UCSD-AML1 (cell line): Measurements from ENCODE around the gene OGFR.
"Not testable (repeated sequence)": the region's sequence is repeated elsewhere in the genome, so short reads cannot be mapped to it uniquely, and the experiment has no call there.

Experiments
- DNase-seq: peaks from one replicate; lab custom pipeline; 2025; ENCODE audit not compliant: unreplicated experiment; lab: John Stamatoyannopoulos, UW

OGFR gene

DNA sequence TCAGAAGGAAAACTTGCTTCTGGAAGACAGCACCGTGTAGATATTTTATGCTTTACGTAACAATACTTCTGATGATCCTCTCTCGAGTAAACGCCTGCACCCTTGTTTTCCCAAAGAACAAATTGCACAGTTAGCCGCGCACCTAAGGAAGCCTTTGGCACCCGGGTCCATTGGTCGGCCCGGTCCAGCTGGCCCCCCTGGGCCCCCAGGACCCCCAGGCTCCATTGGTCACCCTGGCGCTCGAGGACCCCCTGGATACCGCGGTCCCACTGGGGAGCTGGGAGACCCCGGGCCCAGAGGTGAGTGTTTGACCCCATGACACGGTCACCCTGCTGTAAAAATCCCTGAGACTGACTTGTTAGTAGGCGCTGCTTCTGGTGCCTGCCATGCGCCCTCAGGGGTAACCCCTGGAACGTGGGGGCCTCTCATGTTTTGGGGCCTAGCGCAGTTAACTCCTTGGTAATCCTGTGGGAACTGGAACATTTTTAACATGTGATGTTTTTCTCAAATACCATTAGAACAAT lies 32.4 kb downstream of the OGFR start:
- no peak for DNase-seq

DNA sequence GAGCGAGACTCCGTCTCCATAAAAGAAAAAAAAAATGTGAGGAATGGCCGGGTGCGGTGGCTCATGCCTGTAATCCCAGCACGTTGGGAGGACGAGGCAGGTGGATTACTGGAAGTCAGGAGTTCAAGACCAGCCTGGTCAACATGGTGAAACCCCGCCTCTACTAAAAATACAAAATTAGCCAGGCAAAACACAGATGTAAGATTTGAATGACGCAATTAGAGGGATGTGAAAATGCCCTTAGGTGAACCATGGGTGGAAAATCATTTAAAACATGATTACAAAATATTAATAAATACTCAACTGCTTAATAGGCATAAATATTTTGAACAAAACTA lies 33.1 kb downstream of the OGFR start:
- no peak for DNase-seq

DNA sequence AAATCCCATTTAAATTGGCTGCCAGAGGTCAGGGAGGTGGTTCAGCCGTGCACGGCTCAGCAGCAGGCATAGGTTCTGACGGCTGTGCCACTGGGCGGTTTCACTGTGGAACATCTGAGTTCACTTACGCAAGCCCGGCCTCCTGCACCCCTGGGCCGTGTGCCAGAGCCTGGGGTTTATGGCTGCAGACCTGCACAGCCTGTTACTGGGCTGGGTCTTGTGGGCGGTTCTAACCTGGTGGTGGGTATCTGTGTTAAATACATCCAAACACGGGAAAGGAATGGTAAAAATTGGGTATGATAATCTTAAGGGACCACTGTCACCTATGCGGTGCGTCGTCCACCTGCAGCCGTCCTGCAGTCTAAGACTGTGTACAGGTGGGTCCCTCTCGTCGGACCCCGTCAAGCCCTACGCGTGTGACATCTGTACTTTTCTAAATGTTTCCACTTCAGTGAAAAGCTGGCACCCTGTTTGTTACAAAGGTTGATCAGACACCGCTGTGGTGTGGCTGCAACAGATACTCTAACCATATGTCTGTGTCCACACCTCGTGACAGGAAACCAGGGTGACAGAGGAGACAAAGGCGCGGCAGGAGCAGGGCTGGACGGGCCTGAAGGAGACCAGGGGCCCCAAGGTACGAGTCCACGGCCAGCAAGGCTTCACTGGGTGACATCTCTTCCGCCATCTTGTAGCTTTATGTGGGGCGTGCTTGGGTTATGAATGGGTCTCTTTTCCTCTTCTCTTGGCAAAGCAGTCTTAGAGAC lies 33.7 kb downstream of the OGFR start:
- DNase-seq, result no peak

DNA sequence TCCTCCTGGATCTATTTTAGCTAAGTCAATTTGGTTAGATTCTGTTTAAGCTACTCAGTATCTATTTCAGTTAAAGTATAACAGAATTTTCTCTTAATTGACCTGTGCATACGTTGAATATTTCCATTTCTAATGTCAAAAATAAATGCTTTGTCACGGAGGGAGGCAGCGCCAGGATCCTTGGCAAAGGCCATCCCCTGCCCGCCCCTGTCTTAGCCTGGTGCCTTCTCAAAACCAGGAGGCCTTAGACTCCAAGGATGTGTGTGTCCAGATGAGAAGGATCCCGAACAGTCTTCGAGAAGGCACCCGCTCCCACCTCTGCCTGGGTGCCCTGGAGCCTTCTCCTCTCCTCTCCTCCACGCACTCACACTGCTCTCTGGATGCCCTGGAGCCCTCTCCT lies 34.6 kb downstream of the OGFR start:
- no peak for DNase-seq

GRCh38 chr20:62839816-62840215 lies 35.2 kb downstream of the OGFR start:
- DNase-seq, result no peak

GRCh38 chr20:62840244-62841197 lies 35.9 kb downstream of the OGFR start:
- DNase-seq, result no peak

DNA sequence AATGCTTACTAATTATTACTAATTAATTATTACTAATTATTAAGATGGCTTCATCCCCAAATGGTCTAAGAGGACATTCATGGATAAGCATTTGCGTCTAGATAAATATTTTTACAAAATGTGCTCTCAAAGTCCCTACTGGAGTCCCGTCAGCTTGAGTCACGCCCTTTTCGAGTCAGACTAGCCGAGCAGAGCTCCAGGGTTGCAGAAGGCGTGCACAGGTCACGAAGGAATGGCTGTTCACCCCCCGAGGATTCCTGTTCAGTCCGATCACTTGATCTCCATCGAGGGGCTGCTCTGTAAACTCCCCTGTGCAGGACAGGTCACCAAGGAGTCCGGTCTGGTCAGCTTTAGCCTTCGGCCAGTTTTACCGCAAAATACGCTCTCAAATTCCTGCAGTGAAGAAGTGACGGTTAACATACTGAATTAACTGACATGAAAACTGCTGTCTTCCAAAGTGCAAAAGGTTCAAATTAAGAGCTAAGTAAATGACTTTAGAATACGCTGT lies 37.1 kb downstream of the OGFR start:
- DNase-seq, result no peak

DNA sequence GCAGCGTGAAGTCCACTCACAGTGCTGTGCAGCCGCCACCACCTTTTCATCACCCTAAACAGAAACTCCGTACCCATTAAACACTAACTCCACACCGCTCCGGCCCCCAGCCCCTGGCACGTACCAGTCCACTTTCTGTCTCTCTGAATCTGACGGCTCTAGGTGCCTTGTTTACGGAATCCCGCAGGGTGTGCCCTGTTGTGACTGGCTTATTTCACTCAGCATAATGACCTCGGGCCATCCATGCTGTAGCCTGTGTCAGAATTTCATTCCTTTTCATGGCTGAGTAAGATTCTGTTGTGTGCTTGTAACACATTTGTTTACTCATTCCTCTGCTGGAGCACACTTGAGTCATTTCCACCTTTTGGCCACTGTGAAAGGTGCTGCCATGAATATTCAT lies 39.0 kb downstream of the OGFR start:
- no peak for DNase-seq

DNA sequence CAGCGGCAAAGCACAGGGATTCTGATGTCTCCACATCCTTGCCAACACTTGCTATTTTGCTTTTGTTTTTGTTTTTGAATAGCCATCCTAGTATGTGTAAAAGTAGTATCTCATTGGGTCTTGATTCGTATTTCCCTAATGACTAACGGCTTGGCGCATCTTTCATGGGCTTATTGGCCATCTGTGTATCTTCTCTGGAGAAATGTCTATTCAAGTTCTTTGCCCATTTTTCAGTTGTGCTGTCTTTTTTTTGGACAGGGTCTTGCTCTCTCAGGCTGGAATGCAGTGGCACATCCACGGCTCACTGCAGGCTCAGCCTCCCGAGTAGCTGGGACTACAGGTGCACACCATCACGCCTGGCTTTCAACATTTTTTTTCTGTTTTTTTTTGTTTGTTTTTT lies 39.5 kb downstream of the OGFR start:
- DNase-seq, result no peak

DNA sequence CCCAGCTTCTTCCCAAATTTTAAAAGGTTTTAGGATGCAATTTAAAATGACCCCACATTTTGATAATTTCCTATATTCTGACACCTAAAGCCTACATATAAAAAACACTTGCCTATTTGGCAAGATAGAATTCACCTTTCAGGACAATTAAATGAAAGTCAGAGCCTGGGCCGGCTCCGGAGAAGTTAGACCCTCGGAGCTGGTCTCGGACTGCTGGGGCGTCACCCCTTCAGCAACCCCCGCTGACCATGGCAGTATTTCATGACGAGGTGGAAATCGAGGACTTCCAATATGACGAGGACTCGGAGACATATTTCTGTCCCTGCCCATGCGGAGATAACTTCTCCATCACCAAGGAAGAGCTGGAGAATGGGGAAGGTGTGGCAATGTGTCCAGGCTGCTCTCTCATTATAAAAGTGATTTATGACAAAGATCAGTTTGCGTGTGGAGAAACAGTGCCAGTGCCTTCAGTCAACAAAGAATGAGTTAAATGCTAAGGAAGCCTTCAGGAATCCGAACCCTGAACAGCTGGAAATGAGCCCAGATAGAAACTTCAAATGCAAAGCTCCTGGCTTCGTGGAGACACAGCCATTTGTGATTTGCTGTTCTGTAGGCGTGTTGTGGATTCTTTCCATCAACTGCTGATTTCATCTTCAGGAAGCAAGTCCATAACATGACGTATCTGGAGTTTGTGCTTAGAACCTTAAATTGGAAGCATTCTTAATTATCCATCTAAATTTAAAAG lies 41.0 kb downstream of the OGFR start:
- no peak for DNase-seq

DNA sequence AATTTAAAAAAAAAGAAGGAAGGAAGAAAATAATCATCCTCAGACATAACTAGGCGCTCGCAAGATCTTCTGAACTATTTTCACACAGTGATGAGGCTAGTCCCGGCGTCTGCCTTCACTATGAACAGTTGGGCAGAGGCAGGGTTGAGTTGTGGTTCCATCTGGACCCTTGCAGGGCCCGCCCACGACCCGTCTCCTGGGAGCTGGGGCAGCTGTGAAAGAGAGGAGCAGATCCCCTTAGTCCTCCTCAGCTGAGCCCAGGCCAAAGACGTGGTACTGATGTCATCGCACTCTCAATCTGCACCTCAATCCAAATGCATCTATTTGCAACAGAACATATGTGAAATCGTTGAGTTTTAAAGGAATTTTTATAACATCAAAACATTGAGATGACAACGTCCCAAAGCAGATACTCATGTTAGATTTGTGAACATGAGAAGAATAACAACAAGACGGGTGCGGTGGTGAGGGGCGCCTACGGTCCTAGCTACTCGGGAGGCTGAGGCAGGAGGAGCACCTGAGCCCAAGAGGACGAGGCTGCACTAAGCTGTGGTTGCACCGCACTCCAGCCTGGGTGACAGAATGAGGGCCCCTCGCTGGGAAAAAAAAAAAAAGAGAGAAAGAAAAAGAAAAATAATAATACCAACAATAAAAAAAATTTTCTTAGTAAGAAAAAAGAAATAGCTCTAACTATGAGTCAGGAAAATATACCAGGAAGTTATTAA lies 41.7 kb downstream of the OGFR start:
- DNase-seq, result no peak

- DNase-seq, result not testable (repeated sequence)
Observed at GRCh38 chr20:62848917-62849316, 44.3 kb downstream of the OGFR start.

DNA sequence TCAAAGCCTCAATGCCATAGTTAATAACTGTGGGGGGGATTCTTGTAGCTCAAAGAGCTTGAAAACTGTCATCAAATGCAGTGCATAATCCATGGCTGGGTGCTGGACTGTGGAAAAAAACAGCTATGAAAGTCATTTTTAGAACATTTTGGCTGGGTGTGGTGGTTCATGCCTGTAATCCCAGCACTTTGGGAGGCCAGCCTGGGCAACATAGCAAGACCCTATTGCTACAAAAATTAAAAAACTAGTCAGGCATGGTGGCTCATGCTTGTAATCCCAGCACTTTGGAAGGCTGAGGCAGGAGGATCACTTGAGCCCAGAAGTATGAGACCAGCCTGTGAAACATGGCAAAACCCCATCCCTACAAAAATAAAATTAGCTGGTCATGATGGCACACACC lies 44.8 kb downstream of the OGFR start:
- no peak for DNase-seq

DNA sequence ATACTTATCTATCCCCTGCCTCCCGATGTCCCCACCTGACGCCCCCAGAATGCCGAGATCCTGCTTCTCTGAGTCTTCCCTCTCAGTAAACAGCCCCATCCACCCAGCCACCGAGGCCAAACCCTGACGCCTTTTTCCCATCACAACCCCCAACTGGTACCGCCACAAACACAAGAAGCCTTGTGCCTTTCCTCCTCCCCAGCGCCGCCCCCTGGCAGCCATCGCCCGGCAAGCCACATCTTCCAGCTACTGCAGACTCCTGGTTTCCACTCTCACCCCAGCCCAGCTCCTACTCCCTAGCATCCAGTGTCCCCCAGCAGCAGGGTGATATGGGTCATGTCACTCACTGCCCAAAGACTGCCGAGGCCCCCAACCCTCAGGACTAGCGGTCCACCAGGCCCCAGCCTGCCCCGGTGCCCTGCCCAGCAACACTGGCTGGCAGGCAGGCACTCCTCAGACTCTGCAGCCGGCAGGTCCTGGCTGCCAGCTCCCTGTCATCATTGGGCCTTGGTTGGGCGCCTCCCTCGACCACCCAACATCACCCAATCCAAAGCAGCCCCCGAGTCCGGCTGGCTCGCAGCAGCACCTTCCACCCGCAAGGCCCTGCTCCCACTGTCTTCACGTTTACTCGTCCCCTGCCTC lies 45.8 kb downstream of the OGFR start:
- DNase-seq, result no peak

DNA sequence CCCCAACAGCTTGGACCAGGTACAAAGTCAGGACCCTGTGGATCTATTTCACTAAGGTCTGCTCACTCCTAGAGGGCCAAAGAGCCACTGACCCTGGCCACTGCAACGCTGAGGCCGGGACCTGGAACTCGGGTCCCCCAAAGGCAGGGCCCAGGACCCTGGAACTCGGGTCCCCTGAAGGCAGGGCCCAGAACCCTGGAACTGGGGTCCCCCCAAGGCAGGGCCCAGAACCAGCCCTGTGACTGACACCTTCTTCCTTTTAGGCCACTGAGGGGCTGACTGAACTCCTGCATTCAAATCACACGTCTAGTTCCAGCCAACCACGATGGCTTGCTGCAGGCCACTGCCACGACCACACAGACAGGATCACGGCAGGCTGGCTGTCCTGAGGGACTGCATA lies 47.6 kb downstream of the OGFR start:
- DNase-seq, result no peak

GRCh38 chr20:62852841-62853240 lies 48.2 kb downstream of the OGFR start:
- no peak for DNase-seq

DNA sequence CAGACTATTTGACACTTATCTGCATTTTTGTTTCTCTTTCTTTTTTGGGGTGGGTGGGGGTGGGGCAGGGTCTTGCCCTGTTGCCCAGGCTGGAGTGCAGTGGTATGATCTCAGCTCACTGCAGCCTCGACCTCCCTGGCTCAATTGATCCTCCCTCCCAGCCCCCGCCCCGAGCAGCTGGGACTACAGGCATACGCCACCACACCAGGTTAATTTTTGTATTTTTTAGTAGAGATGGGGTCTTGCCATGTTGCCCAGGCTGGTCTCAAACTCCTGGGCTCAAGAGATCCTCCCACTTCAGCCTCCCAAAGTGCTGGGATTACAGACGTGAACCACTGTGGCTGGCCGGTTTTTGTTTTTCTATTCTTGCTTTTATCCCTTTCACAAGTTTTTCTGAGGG lies 48.7 kb downstream of the OGFR start:
- DNase-seq, result not testable (repeated sequence)

DNA sequence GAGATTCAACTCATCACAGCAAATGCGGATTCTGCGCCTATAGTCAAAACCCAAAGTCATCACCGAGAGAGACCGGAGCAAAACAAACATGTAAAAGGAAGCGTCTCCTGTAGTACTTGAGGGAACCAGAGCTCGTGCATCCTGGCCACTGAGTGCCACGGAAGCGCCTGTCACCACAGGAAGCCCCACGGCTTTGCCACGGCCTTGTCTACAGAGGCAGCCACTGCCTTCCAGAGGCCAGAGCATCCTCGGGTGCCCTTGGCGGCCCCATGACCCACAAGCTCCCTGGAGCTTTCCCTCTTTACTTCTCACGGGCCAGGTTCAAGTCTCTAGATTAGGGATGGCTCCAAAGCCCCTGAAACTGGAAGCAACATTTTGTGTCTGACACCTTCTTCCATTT lies 49.5 kb downstream of the OGFR start:
- DNase-seq, result no peak

GRCh38 chr20:62855120-62855519 lies 50.5 kb downstream of the OGFR start:
- DNase-seq, result no peak
